Spleen (tissue), 11 donors: ENCODE data around the gene GNL2. TPM values are rescaled to one million over a fixed set of nuclear protein-coding genes. Genes with fewer than 3 reads are reported as not detected.

Source experiments
- DNase-seq: peaks from one replicate; pipeline ENCODE4 v3.0.0-alpha.2; 2020
- H3K27ac ChIP-seq, 8 donors: fragments of 200-600 bp; sonication (generic) in 7 of 8; 1 replicate in 4 of 8; 2 replicates in 4 of 8; pipeline versions ENCODE4 v1.5.0 to v1.8.0; 2016 to 2021; ENCODE audit warnings: inconsistent platforms in 4 of 8, mild to moderate bottlenecking in 4 of 8, moderate library complexity in 1 of 8
- H3K27me3 ChIP-seq, 7 donors: fragments of 200-600 bp; sonication (generic) in 6 of 7; replicated peaks in 1 of 7; 1 replicate in 4 of 7; 2 replicates in 3 of 7; pipeline versions ENCODE4 v1.5.0 to v1.8.0; 2016 to 2021; ENCODE audit warnings: inconsistent platforms in 3 of 7, mild to moderate bottlenecking in 1 of 7
- H3K36me3 ChIP-seq, 6 donors: fragments of 200-600 bp; sonication (generic) in 5 of 6; 1 replicate in 4 of 6; 2 replicates in 2 of 6; pipeline versions ENCODE4 v1.5.0 to v1.8.0; 2016 to 2021; ENCODE audit warnings: inconsistent platforms in 2 of 6
- H3K4me1 ChIP-seq, 6 donors: fragments of 200-600 bp; sonication (generic) in 5 of 6; 1 replicate in 3 of 6; 2 replicates in 3 of 6; pipeline versions ENCODE4 v1.5.0 to v1.8.0; 2016 to 2021; ENCODE audit warnings: inconsistent platforms in 3 of 6
- H3K4me3 ChIP-seq, 8 donors: fragments of 200-600 bp; sonication (generic) in 7 of 8; 1 replicate in 4 of 8; 2 replicates in 4 of 8; pipeline versions ENCODE4 v1.5.0 to v1.8.0; 2016 to 2021; ENCODE audit warnings: inconsistent platforms in 4 of 8, mild to moderate bottlenecking in 4 of 8, moderate library complexity in 2 of 8
- H3K9me3 ChIP-seq, 8 donors: fragments of 200-600 bp; sonication (generic) in 7 of 8; 1 replicate in 4 of 8; 2 replicates in 4 of 8; pipeline versions ENCODE4 v1.5.0 to v1.8.0; 2016 to 2021; ENCODE audit warnings: inconsistent platforms in 4 of 8
- POLR2A ChIP-seq, 3 donors: fragments of 450-650 bp; IDR thresholded peaks; one replicate each; pipeline ENCODE4 v1.5.1; 2017; ENCODE audit warnings: antibody characterized with exemption in 3 of 3, mild to moderate bottlenecking in 1 of 3
- POLR2AphosphoS5 ChIP-seq, 3 donors: sonication (generic); formaldehyde crosslinking; IDR thresholded peaks; one replicate each; pipeline ENCODE4 v1.5.1; 2017; ENCODE audit warnings: antibody characterized with exemption in 3 of 3
- WGBS, 5 donors: extraction: QIAGEN DNeasy Blood & Tissue Kit in 3 of 5; methylation state at CpG; one replicate each; pipeline versions ENCODE4 v1.1.5 to v1.1.7; 2013 to 2018; 5-methylcytosine and 5-hydroxymethylcytosine counted together
- intact Hi-C: fragments of 100-400 bp; cut with DNase I; formaldehyde crosslinking; loops from one replicate; pipeline ENCODE4 v1.15.0; 2023; ENCODE audit warnings: low total_unique reads
- polyA plus RNA-seq, 3 donors: library from polyadenylated mRNA; stranded (reverse); fragments of 200-250 nt; gene quantifications; one replicate each; pipeline ENCODE4 v1.2.1, GENCODE V29; 2013
- total RNA-seq, 7 donors: library from RNA; depleted of rRNA in 3 of 7; stranded (reverse); fragments of >200 nt in 3 of 7; fragmentation: NEBNext Ultra II Directional in 4 of 7; extraction: Animal tissue kit (Norgen Biotek cat#: 25700) in 4 of 7; gene quantifications; one replicate each; pipeline versions ENCODE4 v1.1.0 to v1.2.1, GENCODE V29; 2016 to 2021
- TF ChIP-seq, protein P1 (sequence below), 11 experiments: fragments of 200-600 bp in 7 of 11; fragments of 450-650 bp in 4 of 11; sonication (generic) in 4 of 11; IDR thresholded peaks in 8 of 11; conservative IDR thresholded peaks in 3 of 11; 1 replicate in 7 of 11; 2 replicates in 4 of 11; pipeline versions ENCODE4 v1.4.0 to v1.8.0; 2016 to 2021; ENCODE audit warnings: antibody characterized with exemption in 11 of 11, inconsistent platforms in 4 of 11, mild to moderate bottlenecking in 1 of 11
- donor health status: healthy with polysubstance abuse.
- donor health status: DM: no; HTN: no; CAD: no; lungs with moderate emphysema.
- donor health status: DM: no; HTN: no; CAD: no.
- donor health status: Bipolar disorder and iron deficiency.
- donor health status: healthy.
- donor health status: DM: no; HTN: no; CAD: no.
- donor health status: DM: yes; HTN: yes; CAD: no.

The GNL2 gene
- total and polyA plus RNA-seq, 10 donors: 28.9 to 58.0 (median 35.6) TPM

DNA sequence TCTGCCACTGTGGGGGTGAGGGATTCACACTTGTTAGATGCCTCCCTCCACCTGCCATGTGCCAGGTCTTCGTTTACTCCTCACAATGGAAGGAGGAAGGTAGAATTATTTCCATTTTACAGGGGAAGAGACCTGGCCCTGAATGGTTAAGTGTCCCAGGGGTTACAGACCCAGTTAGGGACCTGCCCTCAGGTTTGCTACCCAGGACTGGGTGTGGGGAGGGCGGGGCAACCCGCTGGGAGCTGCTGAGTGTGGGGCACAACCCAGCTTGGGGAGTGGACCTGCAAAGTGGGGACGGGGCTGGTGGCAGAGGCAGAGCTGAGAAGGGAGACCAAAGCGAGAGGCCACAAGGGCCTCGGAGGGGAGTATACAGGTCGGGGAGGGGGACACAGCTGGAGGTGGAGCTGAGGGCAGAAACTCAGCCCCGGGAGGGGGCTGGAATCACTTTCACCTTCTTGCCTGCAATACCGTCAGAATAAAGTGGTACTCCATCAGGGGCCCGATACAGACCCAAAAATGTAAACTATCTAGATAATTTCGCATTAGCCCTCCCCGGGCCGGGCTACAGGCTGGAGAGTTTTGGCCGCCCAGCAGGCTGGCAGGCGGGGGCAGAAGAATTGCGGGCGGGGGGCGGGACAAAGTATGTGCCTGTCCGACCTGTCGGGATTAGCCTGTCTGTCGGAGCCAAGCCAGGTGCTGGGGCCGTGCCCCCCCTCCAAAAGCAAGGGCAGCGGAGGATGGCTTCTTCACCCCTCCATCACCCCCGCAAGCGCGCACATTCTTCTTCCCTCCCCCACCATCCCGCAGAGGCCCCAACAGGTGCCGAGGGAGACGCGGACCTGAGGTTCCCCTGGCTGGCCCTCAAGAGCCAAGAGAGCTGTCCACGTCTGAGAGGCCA, 37.6 kb upstream of the GNL2 start:
- intact Hi-C loops: no loop called here
- Histone ChIP-seq H3K9me3 (no peaks in the 10 kb centered on the region), H3K27me3 (peaks cover 4 to 100% (median 67%) of the 10 kb centered on the region in 7 donors), H3K36me3 (no peaks in the 10 kb centered on the region), H3K27ac (no peak overlapping the region), H3K4me1 (peaks cover 0 to 22% (median 14%) of the 10 kb centered on the region in 6 donors), H3K4me3 (peak overlapping the region in 3 of 8 donors; percentile 4 to 60 (median 30))
- TF ChIP-seq POLR2A (IDR thresholded peaks at IDR 0.05) (no peak), POLR2AphosphoS5 (IDR thresholded peaks at IDR 0.05) (no peak)
- TF ChIP-seq, protein P1, sequence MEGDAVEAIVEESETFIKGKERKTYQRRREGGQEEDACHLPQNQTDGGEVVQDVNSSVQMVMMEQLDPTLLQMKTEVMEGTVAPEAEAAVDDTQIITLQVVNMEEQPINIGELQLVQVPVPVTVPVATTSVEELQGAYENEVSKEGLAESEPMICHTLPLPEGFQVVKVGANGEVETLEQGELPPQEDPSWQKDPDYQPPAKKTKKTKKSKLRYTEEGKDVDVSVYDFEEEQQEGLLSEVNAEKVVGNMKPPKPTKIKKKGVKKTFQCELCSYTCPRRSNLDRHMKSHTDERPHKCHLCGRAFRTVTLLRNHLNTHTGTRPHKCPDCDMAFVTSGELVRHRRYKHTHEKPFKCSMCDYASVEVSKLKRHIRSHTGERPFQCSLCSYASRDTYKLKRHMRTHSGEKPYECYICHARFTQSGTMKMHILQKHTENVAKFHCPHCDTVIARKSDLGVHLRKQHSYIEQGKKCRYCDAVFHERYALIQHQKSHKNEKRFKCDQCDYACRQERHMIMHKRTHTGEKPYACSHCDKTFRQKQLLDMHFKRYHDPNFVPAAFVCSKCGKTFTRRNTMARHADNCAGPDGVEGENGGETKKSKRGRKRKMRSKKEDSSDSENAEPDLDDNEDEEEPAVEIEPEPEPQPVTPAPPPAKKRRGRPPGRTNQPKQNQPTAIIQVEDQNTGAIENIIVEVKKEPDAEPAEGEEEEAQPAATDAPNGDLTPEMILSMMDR (IDR thresholded peaks at IDR 0.05 in 8 of 11, conservative IDR thresholded peaks at IDR 0.05 in 3 of 11): no peak
- DNase-seq: no peak
- 6 to 9% (median 8%) methylated on average over 25 to 31 of the region's 31 CpGs for WGBS, 5 donors

DNA sequence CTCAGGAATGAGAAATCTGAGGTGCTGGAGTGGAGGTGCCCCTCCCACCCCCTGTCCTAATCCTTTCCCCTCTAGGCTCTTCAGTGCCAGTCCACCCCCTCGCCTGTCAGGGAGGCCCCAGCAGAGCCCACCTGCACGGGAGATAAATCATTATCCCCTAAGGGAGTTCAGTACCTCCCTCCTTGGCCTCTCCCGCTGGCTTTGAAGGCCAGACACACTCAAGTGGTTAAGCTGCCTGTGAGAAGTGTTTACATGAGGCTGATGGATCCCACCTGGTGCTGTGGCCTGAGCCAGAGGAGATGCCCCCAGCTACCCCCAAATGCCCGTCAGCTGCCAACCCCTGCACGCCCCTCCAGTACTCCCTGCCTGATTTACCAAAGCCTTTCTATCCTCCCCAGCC, 35.3 kb upstream of the GNL2 start:
- Histone ChIP-seq H3K27ac (no peak overlapping the region), H3K9me3 (no peaks in the 10 kb centered on the region), H3K4me3 (no peak overlapping the region), H3K27me3 (peaks cover 4 to 97% (median 56%) of the 10 kb centered on the region in 7 donors), H3K4me1 (peaks cover 0 to 22% (median 14%) of the 10 kb centered on the region in 6 donors), H3K36me3 (no peaks in the 10 kb centered on the region)
- WGBS, 5 donors: 42 to 57% (median 49%) methylated on average over 5 of the region's 5 CpGs
- intact Hi-C loops: no loop called here
- DNase-seq: no peak
- no peak for TF ChIP-seq POLR2A (IDR thresholded peaks at IDR 0.05)
- TF ChIP-seq, protein P1 (IDR thresholded peaks at IDR 0.05 in 8 of 11, conservative IDR thresholded peaks at IDR 0.05 in 3 of 11): no peak
- TF ChIP-seq POLR2AphosphoS5 (IDR thresholded peaks at IDR 0.05): no peak

DNA sequence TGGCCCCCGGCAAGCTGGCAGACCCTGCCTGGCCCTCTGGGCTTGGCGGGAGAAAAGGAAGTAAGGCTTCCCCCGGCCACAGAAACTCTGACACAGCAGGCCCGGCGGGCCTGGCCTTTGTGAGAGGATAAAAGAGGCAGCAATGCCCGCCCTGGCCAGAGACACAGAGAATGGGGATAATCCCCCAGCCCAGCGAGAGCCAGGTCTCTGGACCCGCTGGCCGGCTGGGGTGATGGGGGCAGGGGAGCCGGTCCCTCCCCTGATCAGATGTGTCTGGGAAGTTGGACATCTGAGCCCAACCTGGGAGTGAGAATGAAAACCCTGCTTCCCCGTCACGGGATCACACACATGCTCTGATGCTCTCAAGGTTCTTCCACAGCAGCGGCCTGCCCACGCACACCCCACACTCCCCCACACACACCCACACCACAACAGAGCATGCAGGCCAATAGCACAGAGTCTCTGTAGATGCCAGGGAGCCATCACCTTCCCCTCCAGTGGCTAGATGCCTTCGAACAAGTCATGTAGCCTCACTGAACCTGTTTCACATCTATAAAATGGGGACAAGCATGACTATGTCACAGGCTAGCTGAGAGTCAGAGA, 34.8 kb upstream of the GNL2 start:
- peaks cover 4 to 96% (median 51%) of the 10 kb centered on the region in 7 donors for H3K27me3 ChIP-seq
- no peaks in the 10 kb centered on the region for H3K9me3 ChIP-seq

More for the DNA sequence above, 34.8 kb upstream of the GNL2 start:
- TF ChIP-seq, protein P1 (IDR thresholded peaks at IDR 0.05 in 8 of 11, conservative IDR thresholded peaks at IDR 0.05 in 3 of 11): no peak
- TF ChIP-seq POLR2A (IDR thresholded peaks at IDR 0.05) (no peak), POLR2AphosphoS5 (IDR thresholded peaks at IDR 0.05) (no peak)
- DNase-seq: no peak
- intact Hi-C loops: no loop called here
- no peak overlapping the region for H3K4me3 ChIP-seq
- no peak overlapping the region for H3K27ac ChIP-seq
- H3K36me3 ChIP-seq: no peaks in the 10 kb centered on the region
- 23 to 40% (median 32%) methylated on average over 11 to 15 of the region's 15 CpGs for WGBS, 5 donors
- H3K4me1 ChIP-seq: peaks cover 0 to 22% (median 14%) of the 10 kb centered on the region in 6 donors
